Ammon's horn (tissue), 1 donor: ENCODE measurements around the gene TRIM50.
A peak's percentile ranks its signal among the peaks of the same experiment; 100 is the strongest.
"Not testable (repeated sequence)": the region's sequence is repeated elsewhere in the genome, so short reads cannot be mapped to it uniquely, and the experiment has no call there.

Experiments
- DNase-seq: peaks from one replicate; pipeline ENCODE4 v3.0.0-alpha.2; 2016; ENCODE audit warnings: low spot score

The TRIM50 gene

DNA sequence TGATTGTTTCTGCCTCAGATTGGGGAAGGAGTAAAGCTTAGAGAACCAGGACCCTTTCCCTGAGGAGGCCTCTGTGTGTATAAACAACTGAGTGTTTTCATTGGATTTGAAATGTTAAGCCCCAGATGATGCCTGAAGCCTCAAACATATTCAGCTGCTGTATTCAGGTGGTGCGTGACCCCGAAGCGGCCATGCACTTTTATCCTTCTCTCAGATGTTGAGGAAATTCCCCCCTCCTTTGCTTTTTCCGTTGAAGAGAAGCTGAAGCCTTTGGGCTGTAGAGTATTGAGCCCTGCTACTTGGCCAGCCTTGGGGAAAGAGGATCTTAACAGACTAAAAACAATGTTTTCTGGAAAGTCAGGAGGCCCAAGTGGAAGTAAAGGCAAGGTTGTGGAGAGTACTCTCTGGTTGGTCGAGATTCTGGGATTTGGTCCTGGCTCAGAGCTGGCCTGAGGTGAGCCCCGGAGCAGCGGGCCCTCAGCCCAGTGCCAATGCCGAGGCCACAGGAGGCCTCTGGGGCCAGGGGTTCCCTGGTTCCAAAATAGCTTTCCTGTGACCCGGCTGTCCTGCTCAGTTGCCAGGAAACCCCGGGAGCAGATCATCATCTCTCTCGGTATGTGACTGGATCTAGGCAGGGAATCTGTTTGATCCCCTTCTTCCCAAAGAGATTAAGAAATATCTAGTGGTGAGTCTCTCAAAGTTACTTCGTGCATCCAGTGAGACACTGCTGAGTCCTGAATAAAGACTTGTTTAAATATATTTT lies 22.6 kb upstream of the TRIM50 start:
- no peak for DNase-seq

GRCh38 chr7:73349763-73350162 lies 21.9 kb upstream of the TRIM50 start:
- DNase-seq, result no peak

GRCh38 chr7:73345951-73346350 lies 18.1 kb upstream of the TRIM50 start:
- DNase-seq, result no peak

GRCh38 chr7:73345538-73345937 lies 17.7 kb upstream of the TRIM50 start:
- DNase-seq, result no peak

GRCh38 chr7:73343671-73344380 lies 15.9 kb upstream of the TRIM50 start:
- peak; percentile 31 for DNase-seq

- peak; percentile 53 for DNase-seq
Observed at GRCh38 chr7:73342645-73343044, 14.8 kb upstream of the TRIM50 start.

DNA sequence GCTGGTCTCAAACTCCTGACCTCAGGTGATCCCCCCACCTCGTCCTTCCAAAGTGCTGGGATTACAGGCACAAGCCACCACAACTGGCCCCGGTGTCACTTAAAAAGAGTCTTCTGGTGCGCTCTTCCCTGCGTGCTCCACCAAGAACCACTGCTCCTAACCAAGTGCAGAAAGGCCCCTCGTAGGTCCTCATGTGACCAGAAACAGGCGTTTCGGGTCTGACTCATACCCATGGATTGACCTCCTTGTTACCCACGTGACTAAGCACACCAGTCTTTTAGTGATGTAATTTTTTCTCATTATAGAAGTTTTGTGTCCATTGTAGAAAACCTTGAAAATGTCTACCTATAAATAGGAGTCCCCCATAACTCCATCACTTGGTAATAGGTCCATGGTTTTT lies 14.0 kb upstream of the TRIM50 start:
- DNase-seq, result no peak

DNA sequence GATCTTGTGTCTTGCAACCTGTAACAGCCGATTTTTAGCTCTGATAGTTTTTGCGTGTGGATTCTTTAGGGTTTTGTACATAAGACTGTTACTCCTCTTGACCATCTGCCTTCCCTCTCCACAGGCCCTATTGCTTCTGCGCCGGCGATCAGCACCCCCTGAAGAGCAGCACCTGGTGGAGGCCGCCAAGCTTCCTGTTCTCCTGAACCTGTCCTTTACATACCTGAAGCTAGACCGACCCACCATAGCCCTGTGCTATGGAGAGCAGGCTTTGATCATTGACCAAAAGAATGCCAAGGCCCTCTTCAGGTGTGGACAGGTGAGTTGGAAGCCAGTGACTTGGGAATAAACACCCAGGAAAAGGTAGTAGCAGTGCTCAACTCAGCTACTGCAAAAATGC lies 12.6 kb upstream of the TRIM50 start:
- no peak for DNase-seq

DNA sequence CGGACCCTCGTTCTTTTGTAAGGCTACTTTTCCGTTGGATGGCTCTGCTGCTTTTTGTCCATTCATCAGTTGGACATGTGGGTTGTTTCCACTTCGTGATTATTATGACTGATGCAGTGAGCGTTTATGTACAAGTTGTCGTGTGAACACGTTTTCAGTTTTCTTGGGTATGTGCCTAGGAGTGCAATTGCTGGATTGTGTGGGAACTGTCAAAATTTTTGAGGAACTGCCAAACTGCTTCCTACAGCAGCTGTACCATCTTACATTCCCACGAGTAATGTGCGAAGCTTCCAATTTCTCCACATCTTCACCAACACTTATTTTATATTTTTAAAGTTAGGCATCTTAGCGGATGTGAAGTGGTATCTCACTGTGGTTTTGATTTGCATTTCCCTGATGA lies 10.4 kb upstream of the TRIM50 start:
- no peak for DNase-seq

DNA sequence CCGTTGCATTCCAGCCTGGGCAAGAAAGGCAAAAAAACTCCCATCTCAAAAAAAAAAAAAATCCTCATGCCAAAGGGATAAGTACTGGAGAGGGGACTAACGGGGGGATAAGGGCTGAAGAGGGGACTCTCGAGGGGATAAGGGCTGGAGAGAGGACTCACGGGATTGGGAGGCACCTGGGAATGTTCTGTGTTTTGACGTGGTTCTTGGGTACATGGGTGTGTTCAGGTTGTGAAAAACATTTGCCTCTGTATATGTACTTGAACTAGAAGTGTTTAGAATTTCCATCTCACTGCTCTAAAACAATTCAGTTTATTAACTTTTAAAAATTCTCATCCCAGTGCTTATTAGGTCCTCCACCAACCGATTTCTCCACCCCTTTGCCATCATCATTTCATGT lies 4.6 kb upstream of the TRIM50 start:
- no peak for DNase-seq

DNA sequence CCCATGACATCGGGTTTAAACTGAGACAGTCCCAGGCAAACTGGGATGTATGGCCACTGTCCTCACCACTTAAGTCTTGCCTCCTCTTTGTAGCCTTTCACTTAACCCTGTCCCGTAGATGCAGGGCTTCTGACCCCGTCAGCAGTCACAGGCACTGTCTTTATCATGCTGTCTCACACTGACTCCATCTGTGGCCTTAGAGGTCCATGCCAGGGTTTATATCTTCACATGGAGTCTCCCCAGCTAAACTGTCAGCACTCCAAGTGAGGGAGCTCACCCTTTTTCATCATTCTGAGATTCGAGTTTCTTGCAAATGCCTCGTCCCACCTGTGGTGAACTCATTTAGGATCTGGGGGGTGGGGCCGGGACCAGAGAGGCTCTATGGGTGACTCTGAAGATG lies 2.9 kb upstream of the TRIM50 start:
- DNase-seq, result no peak

- peak; percentile 38 for DNase-seq
Observed at GRCh38 chr7:73329861-73330581, 2.1 kb upstream of the TRIM50 start.

GRCh38 chr7:73328696-73329095 lies 814 bp upstream of the TRIM50 start:
- DNase-seq, result no peak

GRCh38 chr7:73327449-73327848 lies 433 bp downstream of the TRIM50 start:
- not testable (repeated sequence) for DNase-seq

DNA sequence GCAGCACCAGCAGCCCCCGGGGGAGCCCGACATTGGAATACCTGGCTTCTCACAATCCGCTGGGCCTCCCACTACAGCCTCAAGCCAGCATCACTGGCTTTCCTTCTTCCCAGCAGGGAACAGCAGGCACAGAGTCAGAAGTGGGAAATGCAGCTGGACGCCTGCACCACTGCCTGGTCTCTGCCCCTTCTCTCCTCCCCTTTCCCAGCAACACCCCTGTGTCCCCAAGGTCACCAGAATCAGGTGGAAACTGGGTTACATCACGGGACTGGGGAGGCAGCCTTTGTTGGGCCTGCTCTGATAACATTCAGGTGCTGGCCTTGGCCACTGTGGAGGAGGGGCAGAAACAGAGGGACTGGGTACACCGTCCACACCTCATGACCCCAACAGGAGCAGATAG lies 2.5 kb downstream of the TRIM50 start:
- DNase-seq, result not testable (repeated sequence)

GRCh38 chr7:73324081-73324845 lies 3.6 kb downstream of the TRIM50 start:
- peak; percentile 76 for DNase-seq

- DNase-seq, result not testable (repeated sequence)
Observed at GRCh38 chr7:73323434-73324080, 4.3 kb downstream of the TRIM50 start.

DNA sequence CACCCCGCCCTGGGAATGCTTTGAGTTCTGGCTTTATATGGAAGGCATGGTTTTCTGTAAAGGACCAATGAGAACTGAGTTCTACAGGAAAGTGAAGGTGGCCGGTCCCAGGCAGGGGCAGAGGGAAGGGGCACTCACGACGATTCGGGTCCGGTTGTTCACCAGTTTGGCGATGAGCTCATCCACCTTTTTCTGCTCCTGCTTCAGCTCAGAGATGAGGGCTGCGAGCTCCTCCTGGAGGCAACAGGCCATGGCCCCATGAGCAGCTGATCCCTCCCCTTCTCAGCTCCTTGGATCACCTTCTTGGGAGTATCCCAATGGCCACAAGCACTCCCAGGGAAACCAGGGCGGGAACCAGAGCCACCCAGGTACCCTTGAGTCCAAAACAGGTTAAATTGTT lies 7.9 kb downstream of the TRIM50 start:
- DNase-seq, result not testable (repeated sequence)

- DNase-seq, result not testable (repeated sequence)
Observed at GRCh38 chr7:73319541-73319940, 8.3 kb downstream of the TRIM50 start.

- not testable (repeated sequence) for DNase-seq
Observed at GRCh38 chr7:73318656-73319204, 9.2 kb downstream of the TRIM50 start.

GRCh38 chr7:73316521-73316920 lies 11.4 kb downstream of the TRIM50 start:
- DNase-seq, result no peak
